HEK293 (cell line): ENCODE data around the gene PALM3.

Experiments used
- PRDM6 ChIP-seq: fragments of 450-650 bp; formaldehyde crosslinking; IDR thresholded peaks from 2 replicates; pipeline ENCODE4 v1.5.1; 2017; ENCODE audit warnings: missing biosample characterization, missing genetic modification characterization
- SP2 ChIP-seq: fragments of 450-650 bp; formaldehyde crosslinking; IDR thresholded peaks from 2 replicates; pipeline ENCODE4 v1.5.1; 2016; ENCODE audit warnings: missing biosample characterization, missing genetic modification characterization
- ZBTB1 ChIP-seq: fragments of 450-650 bp; formaldehyde crosslinking; IDR thresholded peaks from 2 replicates; pipeline ENCODE4 v1.5.1; 2016; ENCODE audit warnings: missing biosample characterization, missing genetic modification characterization
- ZNF530 ChIP-seq: fragments of 450-650 bp; formaldehyde crosslinking; IDR thresholded peaks from 2 replicates; pipeline ENCODE4 v1.5.1; 2016; ENCODE audit warnings: low read depth, missing biosample characterization, missing genetic modification characterization
- ZNF558 ChIP-seq: fragments of 450-650 bp; formaldehyde crosslinking; IDR thresholded peaks from 2 replicates; pipeline ENCODE4 v1.5.1; 2016; ENCODE audit warnings: missing biosample characterization, missing genetic modification characterization
- ZNF747 ChIP-seq: fragments of 450-650 bp; formaldehyde crosslinking; IDR thresholded peaks from 2 replicates; pipeline ENCODE4 v1.5.1; 2016; ENCODE audit warnings: missing biosample characterization, missing genetic modification characterization
- TF ChIP-seq, protein P1 (sequence below): fragments of 450-650 bp; formaldehyde crosslinking; IDR thresholded peaks from 2 replicates; pipeline ENCODE4 v1.5.1; 2016; ENCODE audit warnings: missing biosample characterization, missing genetic modification characterization
- TF ChIP-seq, protein P2 (sequence below): sonication (generic); formaldehyde crosslinking; IDR thresholded peaks from 2 replicates; pipeline ENCODE4 v1.8.1; 2022; ENCODE audit warnings: mild to moderate bottlenecking, moderate library complexity, missing genetic modification reagents
- TF ChIP-seq, protein P3 (sequence below): fragments of 450-650 bp; formaldehyde crosslinking; optimal IDR thresholded peaks from 2 replicates; pipeline ENCODE3; 2016; ENCODE audit warnings: missing biosample characterization, mild to moderate bottlenecking, missing genetic modification characterization

DNA sequence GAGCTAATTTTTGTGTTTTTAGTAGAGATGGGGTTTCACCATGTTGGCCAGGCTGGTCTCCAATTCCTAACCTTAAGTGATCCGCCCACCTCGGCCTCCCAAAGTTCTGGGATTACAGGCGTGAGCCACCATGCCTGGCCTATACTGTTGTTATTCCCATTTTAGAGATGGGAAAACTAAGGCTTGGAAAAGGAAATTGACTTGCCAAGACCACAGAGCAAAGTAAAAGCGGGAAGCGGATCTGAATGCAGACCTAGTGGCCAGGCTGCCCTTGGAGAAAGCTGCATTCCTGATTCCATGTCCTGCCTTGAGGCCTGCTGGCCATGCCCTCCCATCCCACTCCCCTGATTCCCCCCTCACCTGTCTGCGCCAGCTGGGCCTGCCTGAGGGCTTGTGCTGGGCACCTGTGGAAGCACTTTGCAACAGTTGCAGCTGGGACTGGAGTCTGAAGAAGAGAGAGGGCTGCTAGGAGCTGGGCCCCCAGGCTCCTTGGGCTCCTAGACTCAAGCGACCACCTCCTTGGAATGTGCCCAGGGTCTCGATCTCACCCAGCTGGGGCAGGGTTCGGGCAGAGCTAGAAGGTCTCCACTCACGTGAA is 5.7 kb downstream of the PALM3 start:
- TF ChIP-seq SP2 = no peak
- no peak for TF ChIP-seq ZNF747 (tag by site-specific recombination)
- TF ChIP-seq, protein P1, sequence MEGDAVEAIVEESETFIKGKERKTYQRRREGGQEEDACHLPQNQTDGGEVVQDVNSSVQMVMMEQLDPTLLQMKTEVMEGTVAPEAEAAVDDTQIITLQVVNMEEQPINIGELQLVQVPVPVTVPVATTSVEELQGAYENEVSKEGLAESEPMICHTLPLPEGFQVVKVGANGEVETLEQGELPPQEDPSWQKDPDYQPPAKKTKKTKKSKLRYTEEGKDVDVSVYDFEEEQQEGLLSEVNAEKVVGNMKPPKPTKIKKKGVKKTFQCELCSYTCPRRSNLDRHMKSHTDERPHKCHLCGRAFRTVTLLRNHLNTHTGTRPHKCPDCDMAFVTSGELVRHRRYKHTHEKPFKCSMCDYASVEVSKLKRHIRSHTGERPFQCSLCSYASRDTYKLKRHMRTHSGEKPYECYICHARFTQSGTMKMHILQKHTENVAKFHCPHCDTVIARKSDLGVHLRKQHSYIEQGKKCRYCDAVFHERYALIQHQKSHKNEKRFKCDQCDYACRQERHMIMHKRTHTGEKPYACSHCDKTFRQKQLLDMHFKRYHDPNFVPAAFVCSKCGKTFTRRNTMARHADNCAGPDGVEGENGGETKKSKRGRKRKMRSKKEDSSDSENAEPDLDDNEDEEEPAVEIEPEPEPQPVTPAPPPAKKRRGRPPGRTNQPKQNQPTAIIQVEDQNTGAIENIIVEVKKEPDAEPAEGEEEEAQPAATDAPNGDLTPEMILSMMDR = no peak
- TF ChIP-seq, protein P2, sequence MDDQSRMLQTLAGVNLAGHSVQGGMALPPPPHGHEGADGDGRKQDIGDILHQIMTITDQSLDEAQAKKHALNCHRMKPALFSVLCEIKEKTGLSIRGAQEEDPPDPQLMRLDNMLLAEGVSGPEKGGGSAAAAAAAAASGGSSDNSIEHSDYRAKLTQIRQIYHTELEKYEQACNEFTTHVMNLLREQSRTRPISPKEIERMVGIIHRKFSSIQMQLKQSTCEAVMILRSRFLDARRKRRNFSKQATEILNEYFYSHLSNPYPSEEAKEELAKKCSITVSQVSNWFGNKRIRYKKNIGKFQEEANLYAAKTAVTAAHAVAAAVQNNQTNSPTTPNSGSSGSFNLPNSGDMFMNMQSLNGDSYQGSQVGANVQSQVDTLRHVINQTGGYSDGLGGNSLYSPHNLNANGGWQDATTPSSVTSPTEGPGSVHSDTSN (CRISPR knock-in tag) = no peak
- no peak for TF ChIP-seq PRDM6
- no peak for TF ChIP-seq ZBTB1 (tag by site-specific recombination)
- no peak for TF ChIP-seq ZNF558
- no peak for TF ChIP-seq ZNF530 (tag by site-specific recombination)
- TF ChIP-seq, protein P3, sequence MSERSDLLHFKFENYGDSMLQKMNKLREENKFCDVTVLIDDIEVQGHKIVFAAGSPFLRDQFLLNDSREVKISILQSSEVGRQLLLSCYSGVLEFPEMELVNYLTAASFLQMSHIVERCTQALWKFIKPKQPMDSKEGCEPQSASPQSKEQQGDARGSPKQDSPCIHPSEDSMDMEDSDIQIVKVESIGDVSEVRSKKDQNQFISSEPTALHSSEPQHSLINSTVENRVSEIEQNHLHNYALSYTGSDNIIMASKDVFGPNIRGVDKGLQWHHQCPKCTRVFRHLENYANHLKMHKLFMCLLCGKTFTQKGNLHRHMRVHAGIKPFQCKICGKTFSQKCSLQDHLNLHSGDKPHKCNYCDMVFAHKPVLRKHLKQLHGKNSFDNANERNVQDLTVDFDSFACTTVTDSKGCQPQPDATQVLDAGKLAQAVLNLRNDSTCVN (tag by site-specific recombination) = no peak
